Osteoblast (primary cell): ENCODE measurements around the gene GPX2. TPM values are rescaled to one million over a fixed set of nuclear protein-coding genes. Genes with fewer than 3 reads are reported as not detected.

Source experiments
- DNase-seq: peaks from one replicate; pipeline ENCODE4 v3.0.0; 2011; ENCODE audit warnings: low spot score, mixed read lengths; ENCODE audit not compliant: insufficient read length; ENCODE audit errors: missing footprints
- H2AFZ ChIP-seq: 2 replicates; pipeline ENCODE4 v1.6.0; 2011; ENCODE audit warnings: mild to moderate bottlenecking, low read length
- H3K27ac ChIP-seq: 2 replicates; pipeline ENCODE4 v1.5.1; 2011; ENCODE audit warnings: mild to moderate bottlenecking, low read depth, low read length, moderate library complexity
- H3K27me3 ChIP-seq: 2 replicates; pipeline ENCODE4 v1.6.0; 2012; ENCODE audit warnings: mild to moderate bottlenecking, control low read depth, inconsistent platforms, low read length, moderate library complexity; ENCODE audit not compliant: insufficient read depth
- H3K36me3 ChIP-seq: 2 replicates; pipeline ENCODE4 v1.5.1; 2011; ENCODE audit warnings: mild to moderate bottlenecking, low read length, control low read depth, moderate library complexity; ENCODE audit not compliant: insufficient read depth
- H3K4me1 ChIP-seq: 2 replicates; pipeline ENCODE4 v1.5.1; 2011; ENCODE audit warnings: mild to moderate bottlenecking, low read length, control low read depth, moderate library complexity; ENCODE audit not compliant: insufficient read depth
- H3K4me2 ChIP-seq: 2 replicates; pipeline ENCODE4 v1.6.0; 2011; ENCODE audit warnings: mild to moderate bottlenecking, low read length; ENCODE audit not compliant: insufficient read depth
- H3K4me3 ChIP-seq: fragments of 200-600 bp; sonication (generic); 3 replicates; pipeline ENCODE4 v1.5.1; 2012; ENCODE audit warnings: mild to moderate bottlenecking, low read length, inconsistent platforms; ENCODE audit not compliant: insufficient read depth
- H3K79me2 ChIP-seq: 2 replicates; pipeline ENCODE4 v1.6.0; 2012; ENCODE audit warnings: mild to moderate bottlenecking, low read length, control low read depth, inconsistent platforms; ENCODE audit not compliant: insufficient read depth
- H3K9me3 ChIP-seq: 2 replicates; pipeline ENCODE4 v1.5.1; 2011; ENCODE audit warnings: low read depth, low read length, control low read depth
- H4K20me1 ChIP-seq: 2 replicates; pipeline ENCODE4 v1.6.0; 2012; ENCODE audit warnings: mild to moderate bottlenecking, low read length, control low read depth; ENCODE audit not compliant: insufficient read depth
- total RNA-seq: library from RNA; depleted of rRNA; stranded (reverse); fragments of >200 nt; gene quantifications from 2 replicates; pipeline ENCODE4 v1.2.3, GENCODE V29; 2012
- TF ChIP-seq, protein P1 (sequence below): IDR thresholded peaks from 2 replicates; pipeline ENCODE4 v1.5.1; 2011; ENCODE audit warnings: mild to moderate bottlenecking, low read depth, low read length, moderate library complexity; ENCODE audit errors: extremely low read depth

Gene GPX2
- total RNA-seq, 1 donor: not detected

DNA sequence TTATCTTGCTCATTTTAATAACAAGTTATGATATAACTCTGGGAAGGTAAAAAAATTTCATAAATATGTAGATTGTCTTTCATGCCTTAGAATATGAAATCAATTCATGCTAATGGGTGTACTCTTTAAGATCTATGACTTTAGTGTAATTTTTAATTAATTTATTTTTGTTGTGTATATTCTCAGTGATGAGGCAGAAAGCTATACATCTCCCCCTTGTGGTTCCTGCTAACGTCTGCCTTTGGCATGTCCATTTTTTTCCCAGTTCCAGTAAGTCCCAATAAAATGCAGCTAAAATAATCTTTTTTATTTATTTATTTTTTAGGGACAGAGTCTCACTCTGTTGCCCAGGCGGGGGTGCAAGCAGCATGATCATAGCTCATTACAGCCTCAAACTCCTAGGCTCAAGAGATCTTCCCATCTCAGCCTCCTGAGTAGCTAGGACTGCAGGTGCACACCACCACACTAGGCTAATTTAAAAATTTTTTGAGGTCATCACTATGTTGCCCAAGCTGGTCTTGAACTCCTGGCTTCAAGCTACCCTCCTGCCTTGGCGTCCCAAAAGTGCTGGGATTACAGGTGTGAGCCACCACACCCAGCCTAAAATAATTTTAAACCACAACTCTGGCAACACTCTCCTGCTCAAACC, 31.6 kb downstream of the GPX2 start:
- TF ChIP-seq, protein P1, sequence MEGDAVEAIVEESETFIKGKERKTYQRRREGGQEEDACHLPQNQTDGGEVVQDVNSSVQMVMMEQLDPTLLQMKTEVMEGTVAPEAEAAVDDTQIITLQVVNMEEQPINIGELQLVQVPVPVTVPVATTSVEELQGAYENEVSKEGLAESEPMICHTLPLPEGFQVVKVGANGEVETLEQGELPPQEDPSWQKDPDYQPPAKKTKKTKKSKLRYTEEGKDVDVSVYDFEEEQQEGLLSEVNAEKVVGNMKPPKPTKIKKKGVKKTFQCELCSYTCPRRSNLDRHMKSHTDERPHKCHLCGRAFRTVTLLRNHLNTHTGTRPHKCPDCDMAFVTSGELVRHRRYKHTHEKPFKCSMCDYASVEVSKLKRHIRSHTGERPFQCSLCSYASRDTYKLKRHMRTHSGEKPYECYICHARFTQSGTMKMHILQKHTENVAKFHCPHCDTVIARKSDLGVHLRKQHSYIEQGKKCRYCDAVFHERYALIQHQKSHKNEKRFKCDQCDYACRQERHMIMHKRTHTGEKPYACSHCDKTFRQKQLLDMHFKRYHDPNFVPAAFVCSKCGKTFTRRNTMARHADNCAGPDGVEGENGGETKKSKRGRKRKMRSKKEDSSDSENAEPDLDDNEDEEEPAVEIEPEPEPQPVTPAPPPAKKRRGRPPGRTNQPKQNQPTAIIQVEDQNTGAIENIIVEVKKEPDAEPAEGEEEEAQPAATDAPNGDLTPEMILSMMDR: peak; percentile 69
- no peak overlapping the region for H3K27ac ChIP-seq
- peaks cover 14% of the 10 kb centered on the region for H3K4me1 ChIP-seq
- H3K36me3 ChIP-seq: no peaks in the 10 kb centered on the region
- no peaks in the 10 kb centered on the region for H3K9me3 ChIP-seq
- no peak for DNase-seq
- H3K4me2 ChIP-seq: no peak overlapping the region
- peaks cover 4% of the 10 kb centered on the region for H4K20me1 ChIP-seq
- no peak overlapping the region for H3K4me3 ChIP-seq
- H3K27me3 ChIP-seq: peaks cover 22% of the 10 kb centered on the region
- no peak overlapping the region for H2AFZ ChIP-seq
- H3K79me2 ChIP-seq: peaks cover 17% of the 10 kb centered on the region

DNA sequence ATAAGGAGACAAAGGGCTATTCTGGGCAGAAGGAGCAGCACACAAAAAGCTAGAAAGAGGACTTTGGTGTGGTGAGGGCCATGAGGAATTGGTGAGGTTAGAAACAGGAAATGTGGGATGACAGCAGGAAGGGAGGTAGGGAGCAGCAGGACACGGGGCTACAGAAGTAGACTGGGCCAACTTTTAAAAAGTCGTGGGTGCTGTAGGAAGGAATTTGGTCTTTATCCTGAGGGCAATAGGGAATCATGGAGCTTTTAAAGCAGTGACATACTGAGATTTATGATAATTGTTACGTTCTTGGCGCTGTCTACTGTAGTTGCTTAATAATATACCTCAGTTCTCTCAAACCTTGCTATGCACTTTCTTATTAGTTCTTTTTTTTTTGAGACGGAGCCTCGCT, 36.5 kb downstream of the GPX2 start:
- H3K36me3 ChIP-seq: no peaks in the 10 kb centered on the region
- H3K27ac ChIP-seq: no peak overlapping the region
- no peak overlapping the region for H2AFZ ChIP-seq
- H3K4me2 ChIP-seq: no peak overlapping the region
- TF ChIP-seq, protein P1: no peak
- H3K4me1 ChIP-seq: no peaks in the 10 kb centered on the region
- no peaks in the 10 kb centered on the region for H3K9me3 ChIP-seq
- no peak for DNase-seq
- H4K20me1 ChIP-seq: no peaks in the 10 kb centered on the region
- H3K4me3 ChIP-seq: no peak overlapping the region
- peaks cover 44% of the 10 kb centered on the region for H3K27me3 ChIP-seq
- no peaks in the 10 kb centered on the region for H3K79me2 ChIP-seq

DNA sequence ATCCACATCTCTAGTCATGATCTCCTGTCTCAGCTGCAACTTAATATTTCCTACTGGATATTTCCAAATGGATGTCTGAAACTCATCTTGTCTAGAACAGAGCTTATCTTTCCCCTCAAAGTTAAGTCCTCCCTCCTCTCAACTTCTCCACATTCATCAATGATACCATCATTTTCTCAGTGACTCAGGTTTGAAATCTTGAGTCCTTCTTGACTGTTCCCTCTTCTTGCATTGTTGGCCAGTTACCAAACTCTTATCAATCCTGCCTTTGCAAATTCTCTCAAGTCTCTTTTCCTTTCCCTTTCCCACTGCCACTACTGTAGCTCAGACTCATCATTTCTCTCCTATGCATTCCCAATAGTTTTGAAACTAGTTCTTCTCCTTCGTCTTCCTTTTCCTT, 42.6 kb downstream of the GPX2 start:
- TF ChIP-seq, protein P1: no peak
- no peaks in the 10 kb centered on the region for H4K20me1 ChIP-seq
- H3K4me2 ChIP-seq: no peak overlapping the region
- H3K79me2 ChIP-seq: no peaks in the 10 kb centered on the region
- peaks cover 42% of the 10 kb centered on the region for H3K27me3 ChIP-seq
- no peaks in the 10 kb centered on the region for H3K4me1 ChIP-seq
- H3K4me3 ChIP-seq: no peak overlapping the region
- no peaks in the 10 kb centered on the region for H3K36me3 ChIP-seq
- H2AFZ ChIP-seq: no peak overlapping the region
- H3K9me3 ChIP-seq: no peaks in the 10 kb centered on the region
- DNase-seq: no peak
- H3K27ac ChIP-seq: no peak overlapping the region

DNA sequence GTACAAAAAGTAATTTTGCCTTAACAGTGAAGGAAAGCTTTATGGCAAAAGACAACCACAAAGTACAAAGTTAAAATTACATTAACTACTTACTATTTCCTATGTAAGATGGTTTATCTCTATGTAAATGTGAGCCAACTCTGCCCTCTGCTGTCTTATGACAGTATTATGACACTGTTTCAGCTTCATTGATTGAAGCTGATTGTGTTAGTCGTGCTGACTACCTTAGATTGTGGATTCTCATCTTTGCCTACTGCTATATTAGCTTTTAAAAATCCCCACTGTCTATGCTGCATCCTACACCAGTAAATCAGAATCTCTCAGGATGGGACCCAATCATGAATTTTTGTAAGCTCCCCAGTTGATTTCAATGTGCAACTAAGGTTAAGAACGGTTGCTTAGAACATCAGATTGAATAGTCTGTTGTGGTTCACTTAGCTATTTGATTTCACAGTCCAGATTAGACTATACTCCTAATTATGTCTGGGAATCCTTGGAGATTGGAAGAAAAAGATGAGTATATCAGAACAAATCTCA, 50.6 kb downstream of the GPX2 start:
- no peak overlapping the region for H3K4me3 ChIP-seq
- H2AFZ ChIP-seq: no peak overlapping the region
- no peak overlapping the region for H3K4me2 ChIP-seq
- TF ChIP-seq, protein P1: peak; percentile 57
- H3K27ac ChIP-seq: no peak overlapping the region
- DNase-seq: no peak
- peaks cover 14% of the 10 kb centered on the region for H3K27me3 ChIP-seq
- no peaks in the 10 kb centered on the region for H3K79me2 ChIP-seq
- no peaks in the 10 kb centered on the region for H3K36me3 ChIP-seq
- no peaks in the 10 kb centered on the region for H3K9me3 ChIP-seq
- H3K4me1 ChIP-seq: no peaks in the 10 kb centered on the region
- no peaks in the 10 kb centered on the region for H4K20me1 ChIP-seq
